NOMO-1 treated with DMSO at 0.1 percent for 48 hours (cell line): ENCODE data around the gene TEAD4.
A peak's percentile ranks its signal among the peaks of the same experiment; 100 is the strongest.

Experiments used
- DNase-seq: peaks from one replicate; lab custom pipeline; 2025; ENCODE audit not compliant: unreplicated experiment; lab: John Stamatoyannopoulos, UW

The TEAD4 gene

DNA sequence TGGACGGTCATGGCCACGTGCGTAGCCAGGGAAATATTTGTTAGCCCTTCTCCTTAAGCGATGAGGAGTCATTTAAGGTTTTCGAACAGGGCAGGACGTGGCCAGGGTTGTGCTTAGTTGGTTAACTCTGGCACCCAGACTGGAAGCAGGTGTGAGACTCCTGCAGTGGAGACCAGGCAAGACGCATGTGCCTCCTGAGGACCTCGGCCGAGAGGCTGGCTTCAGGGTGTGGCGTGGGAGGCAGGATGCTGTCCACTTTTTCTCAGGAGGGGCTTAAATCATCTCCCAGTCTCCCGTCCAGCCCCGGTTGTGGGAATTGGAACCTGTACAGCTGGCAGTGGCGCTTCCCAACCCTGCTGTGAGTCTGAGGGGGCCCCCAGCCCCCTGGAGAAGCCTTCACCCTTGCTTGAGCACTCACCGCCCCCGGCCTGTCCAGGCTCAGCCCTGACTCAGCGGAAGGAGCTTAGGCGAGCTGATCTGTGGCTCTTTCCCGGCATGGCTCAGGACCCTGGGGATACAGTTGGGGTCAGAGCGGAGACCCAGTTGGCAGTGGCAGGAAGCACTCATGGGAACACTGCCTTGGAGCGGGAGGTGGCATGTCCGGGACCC, 71.7 kb downstream of the TEAD4 start:
- no peak for DNase-seq

DNA sequence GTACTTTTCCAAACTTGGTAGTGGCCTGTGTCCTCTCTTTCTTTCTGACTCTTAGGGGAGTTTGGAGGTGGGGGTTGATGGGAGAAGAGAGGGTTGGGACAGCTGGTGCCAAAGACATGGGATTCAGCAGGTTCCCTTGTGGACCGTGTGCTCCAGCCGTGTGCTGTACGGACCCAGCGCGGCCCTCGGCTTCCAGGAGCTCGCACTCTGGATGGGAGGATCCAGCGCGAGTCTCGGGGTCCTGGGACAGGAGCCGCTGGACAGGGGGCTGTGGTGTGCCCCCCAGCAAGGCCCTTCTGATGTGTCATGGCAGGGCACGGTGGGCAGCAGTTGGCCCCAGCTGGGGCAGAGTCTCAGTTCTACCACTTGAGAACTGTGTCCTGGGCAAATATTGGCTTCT, 73.0 kb downstream of the TEAD4 start:
- no peak for DNase-seq

DNA sequence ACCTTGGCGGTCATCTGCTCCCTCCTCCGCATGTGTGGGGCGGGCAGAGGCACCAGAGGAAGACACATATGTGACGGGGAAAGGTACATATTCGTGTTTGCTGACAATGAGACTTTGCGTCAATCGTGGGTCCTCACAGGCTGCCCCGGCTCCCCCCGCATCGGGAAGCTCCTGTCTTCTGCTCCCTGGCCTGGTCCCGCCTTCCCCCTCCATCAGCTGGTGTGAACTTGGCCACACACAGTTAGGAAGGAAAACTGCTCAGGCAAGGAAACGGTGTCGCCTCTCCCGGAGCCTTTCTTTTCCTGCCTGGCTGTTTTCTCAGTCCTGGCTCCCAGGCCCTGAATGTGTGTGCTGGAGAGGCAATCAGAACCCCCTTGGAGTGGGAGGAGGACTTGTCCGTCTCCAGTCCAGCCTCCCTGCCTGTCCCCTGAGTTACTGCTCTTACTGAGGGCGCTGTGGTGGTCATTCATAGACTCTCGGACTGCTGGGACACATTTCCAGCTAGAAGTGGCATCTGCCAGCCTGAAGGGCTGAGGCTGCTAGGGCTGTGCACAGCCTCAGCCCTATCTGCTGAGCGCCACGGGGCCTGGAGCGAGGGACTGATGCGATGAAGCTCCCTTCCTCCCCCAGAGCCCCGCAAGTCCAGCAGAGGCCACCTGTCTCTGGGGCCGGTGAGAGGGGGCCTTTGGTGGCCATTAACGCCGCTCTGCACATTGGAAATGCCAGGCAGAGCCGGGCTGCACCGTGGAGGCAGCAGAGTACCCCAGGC, 73.8 kb downstream of the TEAD4 start:
- DNase-seq: no peak

DNA sequence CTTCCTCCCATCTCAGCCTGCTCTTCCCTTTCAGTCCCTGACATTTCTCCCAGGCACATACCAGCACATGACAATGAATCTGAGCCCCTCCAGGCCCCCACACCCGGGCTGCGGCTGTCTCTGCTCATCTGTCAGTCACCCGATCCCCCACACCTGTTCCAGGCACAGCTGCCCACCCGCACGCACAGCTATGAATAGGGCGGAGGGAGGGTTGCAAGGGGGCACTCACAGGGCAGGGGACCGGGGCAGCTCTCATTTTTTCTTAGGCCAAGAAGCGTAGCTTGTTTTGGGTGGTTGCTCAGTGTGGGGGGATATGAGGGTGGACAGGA, 74.3 kb downstream of the TEAD4 start:
- DNase-seq: no peak

DNA sequence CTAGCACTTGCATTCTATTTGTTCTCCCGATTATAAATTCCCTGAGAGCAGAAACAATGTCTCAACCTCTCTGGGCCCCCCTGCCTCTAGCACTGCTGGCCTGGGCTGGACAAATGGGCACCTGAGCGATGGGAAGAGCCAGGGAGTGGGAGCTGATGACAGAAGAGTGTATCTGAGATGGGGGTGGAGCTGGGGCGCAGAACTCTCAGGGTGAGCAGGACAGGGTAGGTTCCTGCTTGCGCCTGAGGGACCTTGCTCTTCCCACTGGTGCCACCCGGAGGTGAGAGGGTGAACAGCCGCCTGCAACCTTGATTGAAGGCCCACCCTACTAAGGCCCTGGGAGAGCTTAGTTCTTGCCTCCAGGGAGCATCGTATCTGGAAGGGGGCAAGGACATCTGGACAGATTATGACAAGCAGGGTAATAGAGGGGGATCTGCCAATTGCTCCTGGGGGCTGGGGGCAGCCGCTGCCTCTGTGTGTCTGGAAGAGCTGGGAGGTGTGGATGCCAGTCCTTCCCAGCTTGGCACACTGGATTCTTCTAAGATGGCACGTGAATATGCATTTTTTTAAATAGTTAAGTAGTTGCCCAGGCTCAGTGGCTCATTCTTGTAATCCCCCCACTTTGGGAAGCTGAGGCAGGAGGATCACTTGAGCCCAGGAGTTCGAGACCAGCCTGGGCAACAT, 75.0 kb downstream of the TEAD4 start:
- peak; percentile 27 for DNase-seq

DNA sequence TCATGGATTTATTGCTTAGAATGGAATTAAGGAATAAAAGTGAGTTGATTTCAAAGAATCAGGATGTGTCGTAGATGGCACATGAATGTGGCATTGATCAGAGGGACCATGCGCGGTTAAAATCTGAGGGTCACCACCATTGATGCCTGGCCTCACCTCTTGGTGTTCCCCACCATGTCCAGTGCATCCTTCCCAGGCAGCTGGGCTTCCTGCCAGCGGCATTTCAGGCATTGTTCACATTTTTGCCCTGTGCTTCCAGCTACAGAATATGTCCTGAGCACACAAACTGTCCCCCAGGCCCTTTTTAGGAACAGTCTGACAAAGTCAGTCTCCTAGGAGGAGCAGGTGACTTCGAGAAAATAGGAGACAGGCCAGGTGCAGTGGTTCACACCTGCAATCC, 76.0 kb downstream of the TEAD4 start:
- no peak for DNase-seq

DNA sequence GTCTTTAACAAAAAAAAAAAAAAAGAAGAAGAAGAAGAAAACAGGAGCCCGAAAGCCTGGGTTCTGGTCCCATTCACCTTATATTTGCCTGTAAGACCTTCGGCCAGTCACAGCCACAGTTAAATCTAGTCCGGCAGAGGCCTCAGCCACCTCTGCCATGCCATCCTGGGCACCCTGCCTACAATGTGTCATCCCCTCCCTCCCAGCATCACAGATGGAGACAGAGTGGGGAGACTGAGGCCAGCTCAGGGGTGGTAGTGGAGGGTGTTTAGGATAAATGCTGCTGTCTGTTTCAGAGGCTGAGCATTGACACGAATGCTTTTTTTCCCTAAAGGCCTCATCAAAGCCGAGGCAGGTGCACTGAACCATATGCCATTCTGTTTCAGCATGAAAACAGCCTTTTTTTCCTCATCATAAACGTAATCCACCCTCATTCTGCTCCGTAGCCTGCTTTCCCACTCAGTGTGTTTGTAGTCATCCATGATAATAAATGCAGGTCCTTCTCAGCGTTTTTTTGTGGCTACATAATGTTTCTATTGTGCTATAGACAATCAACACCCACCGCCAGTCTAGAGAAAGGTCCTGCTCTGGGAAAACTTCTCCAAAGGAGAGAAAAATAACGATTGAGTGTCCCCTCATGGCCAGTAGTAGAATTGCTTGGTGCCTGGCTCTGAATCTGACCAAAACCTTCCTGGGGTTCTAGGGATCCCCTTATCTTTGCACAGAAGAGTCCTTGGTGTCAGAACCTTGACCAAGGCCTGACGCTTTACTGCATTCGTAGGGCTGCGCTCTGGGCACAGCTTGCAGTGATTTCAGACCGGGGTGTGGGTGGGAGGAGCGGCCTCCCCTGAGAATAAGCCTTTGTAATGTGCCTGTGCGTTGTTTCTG, 76.9 kb downstream of the TEAD4 start:
- DNase-seq: no peak

DNA sequence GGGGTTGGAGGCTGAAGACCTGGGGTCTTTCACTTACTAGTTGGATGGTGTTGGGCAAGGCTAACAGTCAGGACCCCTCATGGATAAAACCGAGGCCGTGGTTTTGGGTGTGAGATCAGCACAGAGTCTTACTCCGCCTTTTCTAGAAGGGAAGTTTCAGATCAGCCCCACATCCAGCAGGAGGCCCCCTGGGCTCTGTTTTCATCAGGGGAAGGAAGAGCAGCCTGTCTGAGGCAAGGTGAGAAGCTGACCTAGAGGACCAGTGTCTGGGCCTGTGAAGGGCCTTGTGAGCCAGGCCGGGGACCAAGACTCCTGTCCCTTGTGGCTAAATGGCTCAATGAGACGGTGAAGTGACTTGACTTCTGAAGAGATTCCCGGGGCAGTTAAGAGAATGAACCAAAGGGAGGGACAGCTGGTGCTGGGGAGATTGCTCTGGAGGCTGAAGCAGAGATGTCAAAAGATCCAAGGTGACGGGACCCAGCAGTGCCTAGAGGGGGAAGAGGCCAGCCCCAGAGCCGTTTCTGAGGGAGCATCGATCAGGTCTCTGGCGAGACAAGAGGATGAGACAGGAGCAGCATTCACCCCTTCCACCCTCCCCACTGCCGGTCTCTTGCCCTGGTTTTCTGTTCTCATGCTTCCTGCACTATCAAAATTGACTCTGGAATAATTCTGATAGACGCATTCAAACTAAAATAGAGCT, 77.9 kb downstream of the TEAD4 start:
- DNase-seq: no peak

DNA sequence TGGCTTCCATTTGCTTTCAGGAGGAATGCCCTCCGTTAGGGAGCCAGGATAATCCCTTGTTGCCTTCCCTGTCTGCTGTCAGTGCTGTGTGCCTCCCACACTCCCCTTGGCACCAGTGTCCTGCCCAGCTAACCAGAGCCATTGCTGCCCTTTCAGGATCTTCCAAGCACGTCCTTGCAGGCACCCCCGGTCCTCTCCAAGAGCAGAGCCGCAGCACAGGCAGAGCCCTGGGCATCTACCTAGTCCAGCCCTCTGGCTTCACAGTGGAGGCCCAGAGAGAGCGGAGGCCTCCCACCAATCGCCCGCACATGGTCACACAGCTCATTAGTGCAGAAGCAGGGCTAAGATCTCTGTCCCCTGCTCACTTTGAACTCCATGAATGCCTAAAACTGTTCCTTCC, 79.0 kb downstream of the TEAD4 start:
- no peak for DNase-seq

DNA sequence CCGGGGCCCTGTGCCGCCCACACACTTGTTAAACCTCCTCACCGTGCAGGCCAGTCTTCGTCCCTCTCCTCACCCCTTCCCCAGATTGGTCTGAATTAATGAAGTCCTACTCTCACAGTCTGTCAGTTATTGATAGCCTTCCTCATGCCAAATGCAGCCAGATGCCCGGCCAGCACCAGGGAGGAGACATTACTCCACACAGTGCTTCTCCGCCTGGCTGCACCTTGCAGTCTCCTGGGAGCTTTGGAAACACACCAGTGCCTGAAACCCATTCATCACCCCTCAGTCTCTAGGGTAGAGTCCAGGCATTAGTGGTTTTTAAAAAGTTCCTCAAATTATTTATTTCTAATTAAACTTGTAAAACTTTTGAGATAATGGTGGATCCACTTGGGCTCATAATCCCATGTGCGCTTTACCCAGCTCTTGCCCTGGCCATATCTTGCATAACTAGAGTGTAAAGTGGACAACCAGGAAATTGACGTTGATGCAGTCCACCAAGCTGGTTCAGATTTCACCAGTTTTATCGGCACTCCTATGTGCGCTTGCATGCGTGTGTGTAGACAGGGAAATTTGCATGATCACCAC, 79.8 kb downstream of the TEAD4 start:
- no peak for DNase-seq

DNA sequence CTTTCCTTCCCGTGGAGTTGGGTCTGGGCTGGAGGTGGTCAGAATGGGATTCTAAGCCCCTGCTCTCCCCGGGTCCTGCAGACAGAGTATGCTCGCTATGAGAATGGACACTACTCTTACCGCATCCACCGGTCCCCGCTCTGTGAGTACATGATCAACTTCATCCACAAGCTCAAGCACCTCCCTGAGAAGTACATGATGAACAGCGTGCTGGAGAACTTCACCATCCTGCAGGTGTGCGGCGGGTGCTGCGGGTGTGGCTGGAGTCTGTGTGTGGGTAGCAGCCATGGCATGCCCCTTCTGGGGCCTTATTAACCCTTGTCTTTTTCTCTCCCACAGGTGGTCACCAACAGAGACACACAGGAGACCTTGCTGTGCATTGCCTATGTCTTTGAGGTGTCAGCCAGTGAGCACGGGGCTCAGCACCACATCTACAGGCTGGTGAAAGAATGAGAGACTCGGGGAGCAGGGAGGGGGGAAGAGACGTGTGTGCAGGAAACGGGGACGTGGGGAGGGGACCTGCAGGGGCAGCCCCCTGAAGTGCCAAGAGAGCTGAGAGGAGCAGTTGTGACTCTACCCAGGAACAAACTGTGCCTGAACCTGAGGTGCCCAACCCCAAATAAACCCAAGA, 80.9 kb downstream of the TEAD4 start:
- DNase-seq: no peak

DNA sequence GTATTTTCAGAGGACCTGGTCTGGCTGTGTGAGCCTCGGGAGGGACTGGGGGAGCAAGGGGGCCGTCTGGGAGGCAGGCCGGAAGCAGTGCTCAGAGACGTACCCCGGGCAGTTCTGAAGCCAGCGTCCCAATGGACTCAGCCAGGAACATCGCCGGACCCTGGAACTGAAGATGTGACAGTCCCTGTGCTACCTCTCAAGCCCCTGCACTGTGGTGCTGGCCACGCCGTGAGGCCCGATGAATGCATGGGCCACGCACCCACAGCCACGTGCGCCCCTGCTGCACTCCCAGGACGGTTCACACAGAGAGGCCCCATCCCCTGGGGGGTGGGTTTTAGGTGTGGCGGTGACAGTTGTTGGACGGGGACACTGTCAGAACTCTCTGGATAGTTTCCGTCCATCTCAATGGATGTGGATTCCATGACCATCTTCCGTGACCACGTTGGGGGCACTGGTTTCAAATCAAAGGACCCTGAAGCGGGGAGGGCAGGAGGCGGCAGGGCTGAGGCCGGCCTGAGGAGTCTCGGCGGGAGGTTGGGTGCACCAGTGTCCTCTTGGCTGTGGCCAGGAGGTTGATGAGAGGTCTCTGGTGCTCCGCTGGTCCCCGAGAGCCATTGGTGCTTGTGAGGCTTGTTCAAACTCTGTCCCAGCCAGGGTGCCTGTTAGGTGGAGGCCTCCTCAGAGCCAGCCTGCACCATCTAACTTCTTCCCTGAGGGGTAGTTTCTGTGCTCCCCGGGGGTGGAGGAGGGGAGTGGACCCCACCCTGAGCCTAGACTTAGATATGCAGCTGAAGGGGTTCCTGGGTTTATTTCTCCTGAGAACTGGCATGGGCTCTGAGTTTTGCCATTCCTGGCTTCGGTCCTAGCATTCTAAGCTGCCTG, 81.7 kb downstream of the TEAD4 start:
- DNase-seq: no peak

DNA sequence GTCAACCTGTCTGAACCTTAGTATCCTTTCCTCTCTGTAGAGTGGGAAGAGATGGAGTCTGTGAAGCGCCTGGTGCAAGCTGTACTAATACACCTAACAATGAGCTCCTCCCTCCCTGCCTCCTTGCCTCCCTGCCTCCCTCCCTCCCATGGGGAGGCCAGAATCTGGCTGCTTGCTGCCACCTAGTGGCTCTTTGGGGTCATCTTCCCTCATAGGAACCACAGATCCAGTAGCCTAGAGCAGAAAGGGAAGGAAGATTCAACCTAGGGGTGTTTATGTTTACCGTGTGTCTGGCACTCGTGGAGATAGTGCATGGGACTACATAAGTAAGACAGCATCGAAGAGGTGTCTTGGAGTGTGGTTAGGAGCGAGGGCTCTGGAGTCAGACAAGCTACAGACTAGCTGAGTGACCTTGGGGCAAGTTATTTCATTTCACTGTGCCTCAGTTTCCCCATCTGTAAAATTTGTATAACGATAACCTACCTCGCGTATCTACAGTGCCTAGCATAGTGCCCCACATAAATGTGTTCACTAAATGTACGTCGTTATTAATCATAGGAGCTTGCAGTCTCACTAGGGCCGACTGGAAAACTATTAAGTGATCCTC, 82.5 kb downstream of the TEAD4 start:
- peak; percentile 71 for DNase-seq

DNA sequence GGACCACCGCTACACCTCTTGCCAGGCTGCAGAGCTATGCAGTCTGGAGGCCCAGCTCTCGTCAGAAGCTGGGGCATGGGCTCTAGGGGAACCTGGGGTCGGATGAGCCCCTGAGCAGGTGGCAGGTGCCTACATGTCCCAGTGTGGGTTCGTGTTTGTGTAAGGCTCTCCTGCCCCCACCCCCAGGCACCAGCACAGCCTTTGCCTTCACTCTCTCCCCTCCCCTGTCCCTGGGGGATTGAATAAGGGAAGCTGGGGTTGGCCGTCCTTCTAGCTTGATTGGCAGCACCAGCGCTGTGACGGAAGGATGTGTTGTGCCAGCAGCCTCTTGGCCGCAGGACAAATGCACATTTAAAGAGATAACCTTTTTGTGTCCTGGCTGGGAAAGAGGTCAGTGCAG, 83.2 kb downstream of the TEAD4 start:
- DNase-seq: no peak

DNA sequence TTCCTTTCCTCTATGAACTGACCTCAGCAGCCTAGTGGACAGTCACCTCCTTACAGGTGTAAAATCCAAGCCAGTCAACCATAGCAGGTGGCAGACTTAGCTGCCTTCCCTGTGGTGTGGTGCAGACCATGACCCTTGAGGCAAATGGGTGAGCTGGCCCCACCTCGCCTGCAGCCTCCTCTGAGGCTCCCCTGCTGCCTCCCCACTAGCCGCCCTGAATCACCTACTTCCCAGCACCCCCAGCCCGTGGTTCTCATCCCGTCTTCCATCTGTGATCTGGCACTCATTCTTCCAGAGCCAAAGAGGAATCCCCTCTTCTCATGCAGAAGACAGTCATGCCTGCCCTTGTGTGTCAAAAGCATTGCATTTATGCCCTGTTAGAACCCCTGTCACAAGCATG, 83.6 kb downstream of the TEAD4 start:
- DNase-seq: no peak

DNA sequence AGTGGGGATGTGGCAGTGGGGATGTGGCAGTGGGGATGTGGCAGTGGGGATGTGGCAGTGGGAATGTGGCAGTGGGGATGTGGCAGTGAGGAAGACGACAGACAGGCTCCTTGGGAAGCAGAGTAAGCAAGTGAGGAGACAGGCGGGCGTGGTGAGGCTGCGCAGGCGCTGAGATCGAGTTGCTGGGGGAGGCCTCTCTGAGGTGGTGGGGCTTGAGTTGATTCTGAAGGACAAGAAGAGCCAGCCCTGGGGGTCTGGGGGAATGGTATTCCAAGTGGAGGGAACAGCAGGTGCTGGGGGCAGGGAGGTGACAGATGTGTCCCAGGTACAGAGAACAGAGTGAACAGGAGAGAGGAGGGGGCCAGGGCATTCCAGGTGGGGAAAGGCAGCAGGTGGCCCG, 84.2 kb downstream of the TEAD4 start:
- DNase-seq: no peak

DNA sequence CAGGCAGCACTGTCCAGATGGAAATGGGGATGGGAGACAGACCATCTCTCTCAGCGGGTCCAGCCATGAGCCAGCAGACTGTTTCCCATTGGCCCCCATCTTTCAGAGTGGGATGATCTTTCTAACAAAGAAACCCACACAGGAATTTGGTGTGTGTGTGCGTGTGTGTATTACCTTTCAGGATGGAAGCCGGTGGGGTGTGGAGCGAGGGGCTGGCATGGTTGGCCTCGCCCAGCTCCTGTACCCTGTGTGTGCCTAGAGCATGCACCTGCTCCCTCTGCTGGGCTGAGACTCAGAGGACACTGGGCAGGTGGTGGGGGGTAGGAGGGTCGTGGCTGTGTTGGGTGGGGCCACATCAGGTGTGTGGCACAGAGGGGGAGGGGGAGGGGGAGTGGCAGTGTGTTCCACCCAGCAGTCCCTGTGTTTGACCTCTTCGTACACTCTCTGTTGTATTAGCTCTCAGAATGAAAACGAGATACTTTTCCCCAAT, 85.0 kb downstream of the TEAD4 start:
- no peak for DNase-seq

DNA sequence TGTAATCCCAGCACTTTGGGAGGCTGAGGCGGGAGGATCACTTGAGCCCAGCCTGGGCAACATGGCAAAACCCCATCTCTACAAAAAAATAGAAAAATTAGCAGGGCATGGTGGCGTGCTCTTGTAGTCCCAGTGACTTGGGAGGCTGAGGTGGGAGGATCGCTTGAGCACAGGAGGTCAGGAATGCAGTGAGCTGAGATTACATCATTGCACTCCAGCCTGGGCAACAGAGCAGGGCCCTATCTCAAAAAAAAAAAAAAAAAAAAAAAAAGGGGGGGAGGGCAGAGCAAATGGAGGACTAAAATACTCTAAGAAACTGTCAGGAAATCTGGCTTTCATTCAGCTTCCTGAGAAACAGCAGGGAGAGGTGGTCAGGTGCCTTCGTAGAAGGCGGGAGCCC, 86.3 kb downstream of the TEAD4 start:
- DNase-seq: no peak

DNA sequence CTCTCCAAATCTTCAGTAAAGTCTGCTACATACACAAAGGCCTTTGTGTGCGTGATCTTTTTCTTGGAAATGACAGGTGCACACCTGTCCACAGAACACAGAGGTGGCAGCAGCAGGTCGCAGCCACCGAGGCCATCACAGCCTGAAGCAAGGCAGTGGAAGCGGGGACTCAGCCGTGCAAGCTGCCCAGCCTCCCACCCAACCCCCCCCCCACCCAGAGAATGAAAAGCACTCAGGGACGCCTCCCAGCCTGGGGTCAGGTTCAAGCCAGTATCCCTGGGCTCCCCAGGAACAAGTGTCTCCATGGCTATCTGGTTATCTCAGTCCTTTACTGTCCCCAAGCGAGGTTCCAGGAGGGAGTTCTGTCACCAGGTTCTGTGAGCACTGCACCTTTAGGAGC, 86.8 kb downstream of the TEAD4 start:
- no peak for DNase-seq
